B cell (primary cell): ENCODE measurements around the gene NIPAL3. TPM values are rescaled to one million over a fixed set of nuclear protein-coding genes. Genes with fewer than 3 reads are reported as not detected.

Experiments used
- ATAC-seq: fragments of 200-7000 bp; cut with Tn5 transposase; one replicate; pipeline ENCODE4 v1.10.0; 2021; ENCODE audit warnings: low read depth, mild to moderate bottlenecking, moderate number of reproducible peaks, moderate library complexity
- CTCF ChIA-PET: fragments of 350-600 bp; sonication (Branson Sonifier 250); formaldehyde crosslinking; loops from one replicate; lab custom pipeline; 2021; ENCODE audit warnings: antibody characterized with exemption, inconsistent platforms; lab: Charles Lee
- POLR2A ChIA-PET: fragments of 350-600 bp; sonication (Branson Sonifier 250); formaldehyde crosslinking; loops from one replicate; lab custom pipeline; 2021; ENCODE audit warnings: antibody characterized with exemption; lab: Charles Lee
- DNase-seq: peaks from one replicate; pipeline ENCODE4 v3.0.0; 2013
- H2AFZ ChIP-seq: 2 replicates; pipeline ENCODE4 v1.6.1; 2012; ENCODE audit warnings: mild to moderate bottlenecking, low read depth, low read length; ENCODE audit not compliant: insufficient read depth, poor library complexity, severe bottlenecking
- H3K27ac ChIP-seq, 2 donors: 1 replicate in 1 of 2; 2 replicates in 1 of 2; pipeline ENCODE4 v1.5.1; 2012 to 2013; ENCODE audit warnings: low read length in 2 of 2, mild to moderate bottlenecking in 2 of 2, moderate library complexity in 1 of 2
- H3K27me3 ChIP-seq, 4 experiments: fragments of 200-600 bp in 1 of 4; sonication (generic) in 1 of 4; replicated peaks in 1 of 4; 1 replicate in 2 of 4; 2 replicates in 2 of 4; pipeline versions ENCODE4 v1.6.1 to v1.7.0; 2013 to 2016; ENCODE audit warnings: low read length in 3 of 4, mild to moderate bottlenecking in 2 of 4, mixed read lengths in 1 of 4, moderate library complexity in 1 of 4; ENCODE audit not compliant: insufficient read depth in 4 of 4, control insufficient read depth in 3 of 4; ENCODE audit errors: control extremely low read depth in 1 of 4
- H3K36me3 ChIP-seq, 2 experiments: replicated peaks in 1 of 2; 1 replicate in 1 of 2; 2 replicates in 1 of 2; pipeline versions ENCODE4 v1.6.1 to v1.7.1; 2013; ENCODE audit warnings: low read length in 1 of 2; ENCODE audit not compliant: insufficient read depth in 2 of 2, control insufficient read depth in 1 of 2; ENCODE audit errors: control extremely low read depth in 1 of 2, extremely low read depth in 1 of 2
- H3K4me1 ChIP-seq, 2 donors: fragments of 200-600 bp in 1 of 2; sonication (generic) in 1 of 2; 1 replicate in 1 of 2; 2 replicates in 1 of 2; pipeline versions ENCODE4 v1.5.1 to v1.6.1; 2013 to 2017; ENCODE audit warnings: low read length in 2 of 2; ENCODE audit not compliant: control insufficient read depth in 2 of 2, insufficient read depth in 2 of 2
- H3K4me2 ChIP-seq: replicated peaks from 2 replicates; pipeline ENCODE3; 2012; ENCODE audit warnings: mild to moderate bottlenecking, low read depth, low read length; ENCODE audit not compliant: poor library complexity, severe bottlenecking
- H3K4me3 ChIP-seq, 5 experiments: fragments of 200-600 bp in 1 of 5; sonication (generic) in 1 of 5; 1 replicate in 3 of 5; 2 replicates in 2 of 5; pipeline versions ENCODE4 v1.5.1 to v1.7.0; 2011 to 2016; ENCODE audit warnings: low read length in 4 of 5, mild to moderate bottlenecking in 4 of 5, low read depth in 2 of 5, control low read depth in 1 of 5, moderate library complexity in 1 of 5; ENCODE audit not compliant: insufficient read depth in 1 of 5; ENCODE audit errors: control extremely low read depth in 1 of 5, extremely low read depth in 1 of 5
- H3K79me2 ChIP-seq: fragments of 200-600 bp; sonication (generic); one replicate; pipeline ENCODE4 v1.6.0; 2016; ENCODE audit warnings: low read length; ENCODE audit not compliant: control insufficient read depth, insufficient read depth
- H3K9ac ChIP-seq: fragments of 200-600 bp; sonication (generic); 2 replicates; pipeline ENCODE4 v1.6.1; 2017; ENCODE audit warnings: mild to moderate bottlenecking, low read length, moderate library complexity
- H3K9me3 ChIP-seq, 3 donors: one replicate each; pipeline versions ENCODE4 v1.6.1 to v1.7.1; 2013; ENCODE audit warnings: low read length in 2 of 3; ENCODE audit not compliant: control insufficient read depth in 2 of 3, insufficient read depth in 1 of 3; ENCODE audit errors: control extremely low read depth in 1 of 3
- H4K20me1 ChIP-seq: 2 replicates; pipeline ENCODE4 v1.6.0; 2012; ENCODE audit warnings: mild to moderate bottlenecking, low read length; ENCODE audit not compliant: insufficient read depth, control insufficient read depth, poor library complexity, severe bottlenecking
- H3K27ac Mint-ChIP-seq: one replicate; pipeline ENCODE4 v1.8.0; 2021; ENCODE audit warnings: mixed read lengths
- H3K27me3 Mint-ChIP-seq: one replicate; pipeline ENCODE4 v1.8.0; 2021; ENCODE audit warnings: mixed read lengths
- H3K4me1 Mint-ChIP-seq: one replicate; pipeline ENCODE4 v1.8.0; 2021; ENCODE audit warnings: mixed read lengths
- H3K4me3 Mint-ChIP-seq: one replicate; pipeline ENCODE4 v1.8.0; 2021; ENCODE audit warnings: mixed read lengths
- H3K9me3 Mint-ChIP-seq: one replicate; pipeline ENCODE4 v1.8.0; 2022; ENCODE audit warnings: mixed read lengths; ENCODE audit not compliant: insufficient read depth
- EZH2 ChIP-seq: IDR thresholded peaks from 2 replicates; pipeline ENCODE4 v1.6.1; 2012; ENCODE audit warnings: borderline replicate concordance, low read depth, mild to moderate bottlenecking, moderate library complexity, low read length; ENCODE audit not compliant: insufficient read depth, poor library complexity, severe bottlenecking
- WGBS: methylation state at CpG from one replicate; pipeline ENCODE4 v1.1.5; 2013; ENCODE audit warnings: missing lambda C conversion rate; ENCODE audit not compliant: insufficient coverage; 5-methylcytosine and 5-hydroxymethylcytosine counted together
- intact Hi-C: fragments of 100-400 bp; cut with micrococcal nuclease; formaldehyde crosslinking; loops from one replicate; pipeline ENCODE4 v1.10.0; 2022
- polyA plus RNA-seq: library from polyadenylated mRNA; depleted of rRNA; stranded (reverse); fragments of >200 nt; gene quantifications from 2 replicates; pipeline ENCODE4 v1.2.3, GENCODE V29; 2012
- total RNA-seq, 2 donors: library from RNA; stranded (reverse); fragments of 120-200 nt in 1 of 2; gene quantifications; 1 replicate in 1 of 2; 2 replicates in 1 of 2; pipeline versions ENCODE4 v1.2.3 to v1.2.4, GENCODE V29; 2013 to 2022
- TF ChIP-seq, protein P1 (sequence below): fragments of 200-600 bp; IDR thresholded peaks from one replicate; pipeline ENCODE4 v1.8.0; 2022; ENCODE audit warnings: antibody characterized with exemption, mild to moderate bottlenecking

NIPAL3 gene
- total and polyA plus RNA-seq, 2 donors (not counting 1 experiment from before 2014, with no cell fraction given) = 23.8 to 31.6 TPM

DNA sequence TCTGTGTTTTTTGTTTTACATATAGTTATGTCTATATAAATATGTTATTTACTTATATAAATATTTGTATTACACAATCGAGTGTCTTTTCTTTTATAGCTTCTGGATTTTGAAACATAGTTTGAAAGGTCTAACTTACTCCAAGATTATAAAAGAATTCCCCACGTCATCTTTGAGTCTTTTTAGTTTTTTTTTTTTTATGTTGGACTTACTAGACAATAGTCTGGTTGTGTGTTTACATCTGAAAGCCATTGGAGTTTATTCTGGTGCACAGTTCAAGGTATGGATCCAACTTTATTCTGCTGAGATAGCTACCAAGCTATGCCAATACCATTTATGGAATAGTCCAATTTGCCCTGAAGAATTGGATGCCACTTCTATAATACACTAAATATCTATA, 61.0 kb downstream of the NIPAL3 start:
- H3K4me2 ChIP-seq = no peak overlapping the region
- POLR2A ChIA-PET = no interaction called here
- H3K27me3 ChIP-seq = no peaks in the 10 kb centered on the region
- no peak for ATAC-seq
- H3K27ac ChIP-seq = no peak overlapping the region
- Mint-ChIP-seq H3K27me3 (no peaks in the 10 kb centered on the region), H3K9me3 (no peaks in the 10 kb centered on the region), H3K4me1 (peaks cover 13% of the 10 kb centered on the region), H3K27ac (no peak overlapping the region), H3K4me3 (no peak overlapping the region)
- intact Hi-C loops = no loop called here
- no peaks in the 10 kb centered on the region for H3K36me3 ChIP-seq
- H4K20me1 ChIP-seq = no peaks in the 10 kb centered on the region
- no peaks in the 10 kb centered on the region for H3K9me3 ChIP-seq
- H2AFZ ChIP-seq = no peak overlapping the region
- H3K9ac ChIP-seq = no peak overlapping the region
- no peak for DNase-seq
- no peak for TF ChIP-seq EZH2
- TF ChIP-seq, protein P1, sequence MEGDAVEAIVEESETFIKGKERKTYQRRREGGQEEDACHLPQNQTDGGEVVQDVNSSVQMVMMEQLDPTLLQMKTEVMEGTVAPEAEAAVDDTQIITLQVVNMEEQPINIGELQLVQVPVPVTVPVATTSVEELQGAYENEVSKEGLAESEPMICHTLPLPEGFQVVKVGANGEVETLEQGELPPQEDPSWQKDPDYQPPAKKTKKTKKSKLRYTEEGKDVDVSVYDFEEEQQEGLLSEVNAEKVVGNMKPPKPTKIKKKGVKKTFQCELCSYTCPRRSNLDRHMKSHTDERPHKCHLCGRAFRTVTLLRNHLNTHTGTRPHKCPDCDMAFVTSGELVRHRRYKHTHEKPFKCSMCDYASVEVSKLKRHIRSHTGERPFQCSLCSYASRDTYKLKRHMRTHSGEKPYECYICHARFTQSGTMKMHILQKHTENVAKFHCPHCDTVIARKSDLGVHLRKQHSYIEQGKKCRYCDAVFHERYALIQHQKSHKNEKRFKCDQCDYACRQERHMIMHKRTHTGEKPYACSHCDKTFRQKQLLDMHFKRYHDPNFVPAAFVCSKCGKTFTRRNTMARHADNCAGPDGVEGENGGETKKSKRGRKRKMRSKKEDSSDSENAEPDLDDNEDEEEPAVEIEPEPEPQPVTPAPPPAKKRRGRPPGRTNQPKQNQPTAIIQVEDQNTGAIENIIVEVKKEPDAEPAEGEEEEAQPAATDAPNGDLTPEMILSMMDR = no peak
- H3K4me3 ChIP-seq = no peak overlapping the region
- no CpG with 5 or more reads among the region's 2 CpGs for WGBS
- peaks cover 10 to 13% of the 10 kb centered on the region in 2 donors for H3K4me1 ChIP-seq
- CTCF ChIA-PET = interaction anchor here (2.2 kb wide), 1 partner anchor 110 kb away, joined by 8 read pairs; no protein-coding TSS in a partner anchor
- H3K79me2 ChIP-seq = no peaks in the 10 kb centered on the region

DNA sequence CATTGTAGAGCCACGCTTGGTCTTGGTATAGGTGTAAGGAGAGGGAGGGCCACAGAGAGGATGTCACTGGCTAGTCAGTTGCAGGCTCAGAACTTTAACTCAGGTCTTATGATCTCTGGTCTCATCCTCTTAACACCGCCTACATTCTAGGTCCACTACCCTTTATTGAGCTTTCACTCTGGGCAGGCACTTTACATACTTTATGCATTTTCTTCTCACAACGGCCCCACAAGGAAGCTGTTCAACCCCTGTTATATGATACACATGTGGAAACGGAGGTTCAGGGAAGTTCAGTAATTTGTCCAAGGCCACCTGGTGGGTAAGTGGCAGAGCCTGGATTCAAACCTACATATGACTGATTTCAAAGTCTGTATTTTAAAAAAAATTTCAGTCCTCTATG, 61.7 kb downstream of the NIPAL3 start:
- no peak overlapping the region for H3K4me3 Mint-ChIP-seq
- H3K27ac ChIP-seq = no peak overlapping the region
- no peaks in the 10 kb centered on the region for H3K27me3 Mint-ChIP-seq

More for the DNA sequence above, 61.7 kb downstream of the NIPAL3 start:
- intact Hi-C loops = no loop called here
- no peak overlapping the region for H3K4me2 ChIP-seq
- no peaks in the 10 kb centered on the region for H3K27me3 ChIP-seq
- ChIA-PET CTCF (interaction anchor here (2.2 kb wide), 1 partner anchor 109 kb away, joined by 8 read pairs; no protein-coding TSS in a partner anchor), POLR2A (no interaction called here)
- Mint-ChIP-seq H3K27ac (no peak overlapping the region), H3K4me1 (peaks cover 19% of the 10 kb centered on the region), H3K9me3 (no peaks in the 10 kb centered on the region)
- no peak overlapping the region for H3K9ac ChIP-seq
- peaks cover 17 to 21% of the 10 kb centered on the region in 2 donors for H3K4me1 ChIP-seq
- H4K20me1 ChIP-seq = no peaks in the 10 kb centered on the region
- DNase-seq (no peak), ATAC-seq (no peak)
- no peaks in the 10 kb centered on the region for H3K36me3 ChIP-seq
- 60% methylated on average over 1 of the region's 4 CpGs for WGBS
- H3K9me3 ChIP-seq = no peaks in the 10 kb centered on the region
- TF ChIP-seq, protein P1 = no peak
- TF ChIP-seq EZH2 = no peak
- H3K4me3 ChIP-seq = no peak overlapping the region
- H2AFZ ChIP-seq = no peak overlapping the region
- no peaks in the 10 kb centered on the region for H3K79me2 ChIP-seq
